NCI-H510A (cell line): ENCODE measurements around the gene LGALS7.
"Not testable (repeated sequence)": the region's sequence is repeated elsewhere in the genome, so short reads cannot be mapped to it uniquely, and the experiment has no call there.

Experiments
- DNase-seq: peaks from one replicate; lab custom pipeline; 2025; lab: John Stamatoyannopoulos, UW

LGALS7 gene

DNA sequence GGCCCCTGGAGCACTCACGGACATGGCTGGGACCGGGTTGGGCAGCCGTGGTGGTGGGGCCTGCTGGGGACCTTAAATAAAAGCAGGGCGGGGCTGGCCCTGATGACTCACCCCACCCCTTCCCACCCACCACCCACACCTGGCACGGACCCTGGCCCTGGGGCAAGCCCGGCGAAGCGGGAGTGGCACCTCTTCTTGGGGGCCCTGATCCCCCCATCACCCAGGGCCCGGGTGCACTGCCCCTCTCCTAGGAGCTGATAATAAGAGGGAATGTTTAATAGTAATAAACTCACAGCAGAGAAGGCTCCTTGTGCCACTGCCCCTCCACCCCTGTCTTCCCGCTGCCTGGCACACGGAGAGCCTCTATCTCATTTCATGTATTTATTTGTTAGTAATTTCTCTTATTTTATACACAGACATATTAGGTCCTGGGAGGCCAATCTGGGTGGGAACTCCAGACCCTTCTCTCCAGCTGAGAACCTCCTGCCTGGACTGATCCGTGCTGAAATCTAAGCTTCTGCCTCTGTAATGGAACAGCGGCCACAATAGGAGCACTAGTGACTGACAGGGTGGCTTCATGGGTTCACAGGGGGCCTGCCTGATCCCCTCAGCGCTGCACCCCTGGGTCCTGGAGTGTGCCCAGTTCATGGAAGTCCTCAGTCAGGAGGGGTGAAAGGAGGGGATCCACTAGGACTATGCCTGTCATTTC lies at the start of gene LGALS7:
TSS of gene LGALS7 (minus strand) at position 49 of the 709 bp plus-strand sequence. CDS start at position 24, 25 bp downstream.
- DNase-seq = no peak

DNA sequence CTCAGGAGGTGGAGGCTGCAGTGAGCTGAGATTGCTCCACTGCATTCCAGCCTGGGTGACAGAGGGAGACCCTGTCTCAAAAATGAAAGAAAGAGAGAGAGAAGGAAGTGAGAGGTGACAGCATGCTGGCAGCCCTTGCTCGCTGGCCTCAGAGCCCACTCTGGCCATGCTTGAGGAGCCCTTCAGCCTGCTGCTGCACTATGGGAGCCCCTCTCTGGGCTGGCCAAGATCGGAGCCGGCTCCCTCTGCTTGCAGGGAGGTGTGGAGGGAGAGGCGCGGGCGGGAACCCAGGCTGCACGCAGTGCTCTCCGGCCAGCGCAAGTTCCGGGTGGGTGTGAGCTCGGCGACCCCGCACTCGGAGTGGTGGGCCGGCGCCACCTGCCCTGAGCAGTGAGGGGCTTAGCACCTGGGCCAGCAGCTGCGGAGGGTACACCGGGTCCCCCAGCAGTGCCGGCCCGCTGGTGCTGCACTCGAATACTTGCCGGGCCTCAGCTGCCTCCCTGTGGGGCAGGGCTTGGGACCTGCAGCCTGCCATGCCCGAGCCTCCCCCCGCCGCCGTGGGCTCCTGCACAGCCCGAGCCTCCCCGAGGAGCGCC lies 48.0 kb upstream of the LGALS7 start:
- DNase-seq = not testable (repeated sequence)

DNA sequence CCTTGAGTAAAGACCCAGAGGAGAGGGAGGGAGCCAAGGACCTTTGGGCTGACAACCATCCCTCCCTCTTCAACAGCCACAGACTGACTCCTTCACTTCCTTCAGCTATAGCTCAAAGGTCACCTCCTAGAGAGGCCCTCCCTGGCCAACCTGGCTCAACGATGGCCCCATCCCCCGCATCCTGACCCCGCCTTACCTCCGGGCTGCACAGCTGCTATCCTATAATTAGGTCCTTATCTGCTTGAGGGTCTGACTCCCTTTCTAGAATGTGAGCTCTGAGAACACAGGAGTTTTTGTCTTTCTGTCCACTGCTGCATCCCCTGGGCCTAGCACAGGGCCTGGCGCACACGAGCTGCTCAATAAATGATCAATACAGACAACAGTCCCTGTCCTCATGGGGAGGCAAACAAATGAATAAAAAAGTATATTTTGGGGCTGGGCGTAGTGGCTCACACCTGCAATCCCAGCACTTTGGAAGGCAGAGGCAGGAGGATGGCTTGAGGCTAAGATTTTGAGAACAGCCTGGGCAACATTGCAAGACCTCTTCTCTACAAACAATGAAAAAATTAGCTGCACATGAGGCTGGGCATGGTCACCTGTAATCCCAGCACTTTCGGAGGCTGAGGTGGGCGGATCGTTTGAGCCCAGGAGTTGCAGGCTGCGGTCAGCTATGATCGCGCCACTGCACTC lies 46.1 kb upstream of the LGALS7 start:
- DNase-seq = no peak

DNA sequence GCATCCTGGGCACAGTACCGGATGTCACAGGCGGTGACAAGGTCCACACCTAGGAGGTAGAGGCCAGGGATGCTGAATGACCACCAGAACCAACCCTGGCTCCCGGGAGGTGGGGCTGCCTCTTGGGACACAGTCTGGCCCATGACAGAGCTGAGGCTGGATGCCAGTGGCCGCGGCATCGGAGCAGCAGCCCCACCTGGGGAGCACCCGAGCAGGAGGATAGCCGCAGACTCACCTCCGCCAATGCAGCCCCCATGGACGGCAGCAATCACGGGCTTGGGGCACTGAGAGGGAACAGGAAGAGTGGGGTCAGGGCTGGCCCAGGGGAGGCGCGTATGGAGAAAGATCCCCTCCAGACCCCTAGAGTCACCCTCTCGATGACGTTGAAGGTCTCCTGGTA lies 43.8 kb upstream of the LGALS7 start:
- no peak for DNase-seq

DNA sequence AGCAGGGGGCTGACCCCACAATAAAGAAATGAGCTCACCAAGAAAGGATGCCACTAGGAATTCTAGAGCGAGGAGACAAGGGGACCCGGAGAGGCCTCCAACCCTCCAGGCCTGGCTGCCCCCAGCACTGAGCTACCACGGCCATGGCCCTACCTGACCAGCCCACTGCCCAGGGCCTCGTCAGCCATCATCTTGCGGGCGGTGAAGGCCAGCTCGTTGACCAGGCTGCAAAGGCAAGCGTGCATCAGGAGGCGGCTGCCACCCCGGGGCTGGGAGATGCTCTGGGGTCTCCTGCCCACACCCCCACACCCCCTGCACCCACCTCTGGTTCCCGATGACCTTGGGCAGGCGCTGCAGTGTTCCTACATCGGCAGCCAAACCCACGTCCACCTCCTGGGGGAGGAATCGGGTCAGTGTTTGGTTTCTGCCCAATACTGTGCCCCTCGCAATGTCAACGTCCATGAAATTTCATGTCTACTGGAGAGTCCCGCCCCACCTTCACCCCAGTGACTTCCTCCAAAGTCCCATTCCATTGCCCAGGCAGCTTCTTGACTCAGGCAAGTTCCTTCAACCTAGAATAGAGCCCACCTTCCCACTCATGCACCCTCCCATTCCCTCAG lies 42.9 kb upstream of the LGALS7 start:
- DNase-seq = no peak

GRCh38 chr19:38815059-38816001 lies 42.0 kb upstream of the LGALS7 start:
- no peak for DNase-seq

GRCh38 chr19:38813932-38814331 lies 40.6 kb upstream of the LGALS7 start:
- DNase-seq = not testable (repeated sequence)

GRCh38 chr19:38813323-38813722 lies 40.0 kb upstream of the LGALS7 start:
- no peak for DNase-seq

DNA sequence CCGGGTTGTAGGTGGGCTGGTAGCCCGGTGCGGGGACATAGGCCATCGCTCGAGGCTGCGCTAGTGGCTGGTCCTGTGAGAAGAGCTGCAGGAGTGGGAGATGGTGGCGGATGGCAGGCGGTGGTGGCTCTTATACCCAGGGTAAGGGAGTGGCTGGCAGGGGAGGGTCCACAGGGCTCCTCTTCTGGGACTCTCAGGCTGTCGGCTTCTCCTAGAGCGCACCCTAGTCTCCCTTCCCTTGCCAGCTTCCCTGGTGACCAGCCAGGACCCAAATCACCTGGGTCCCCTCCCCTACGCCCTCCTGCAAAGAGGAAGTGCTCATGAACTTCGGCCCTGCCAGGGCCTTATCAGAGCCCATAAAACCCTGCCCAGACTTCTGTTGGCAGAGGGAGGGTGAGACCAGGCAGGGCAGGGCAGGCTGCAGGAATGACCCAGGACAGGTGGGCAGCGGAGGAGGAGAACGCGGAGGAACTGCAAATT lies 39.6 kb upstream of the LGALS7 start, which contains the start of gene LGALS4:
TSS of gene LGALS4 (minus strand) at position 105 of the 480 bp plus-strand sequence. CDS start at position 46, 59 bp downstream.
- no peak for DNase-seq

- DNase-seq = no peak
Measured at GRCh38 chr19:38812009-38812840, 38.9 kb upstream of the LGALS7 start.

- DNase-seq = no peak
Measured at GRCh38 chr19:38809592-38810252, 36.4 kb upstream of the LGALS7 start.

DNA sequence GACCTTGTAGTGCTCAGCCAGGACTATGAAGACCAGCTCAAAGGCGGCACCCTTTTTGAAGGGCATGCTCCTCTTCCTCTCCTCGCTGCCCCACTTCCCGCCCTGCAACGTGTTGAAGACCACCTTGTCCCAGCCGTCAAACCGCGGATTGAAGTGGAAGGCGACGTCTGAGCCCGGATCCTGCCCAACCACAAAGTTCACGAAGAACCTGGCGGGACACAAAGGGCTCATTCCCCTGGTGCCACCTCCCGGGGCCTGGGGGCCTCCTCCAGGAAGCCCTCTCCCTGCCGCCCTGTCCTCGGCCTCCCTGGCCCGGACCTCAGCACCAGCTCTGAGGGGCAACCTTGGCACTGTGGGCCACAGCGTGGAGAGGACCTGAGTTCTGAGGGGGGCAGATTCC lies 35.4 kb upstream of the LGALS7 start:
- no peak for DNase-seq

- not testable (repeated sequence) for DNase-seq
Measured at GRCh38 chr19:38807374-38808098, 34.2 kb upstream of the LGALS7 start.

- DNase-seq = no peak
Measured at GRCh38 chr19:38806371-38806770, 33.1 kb upstream of the LGALS7 start.

DNA sequence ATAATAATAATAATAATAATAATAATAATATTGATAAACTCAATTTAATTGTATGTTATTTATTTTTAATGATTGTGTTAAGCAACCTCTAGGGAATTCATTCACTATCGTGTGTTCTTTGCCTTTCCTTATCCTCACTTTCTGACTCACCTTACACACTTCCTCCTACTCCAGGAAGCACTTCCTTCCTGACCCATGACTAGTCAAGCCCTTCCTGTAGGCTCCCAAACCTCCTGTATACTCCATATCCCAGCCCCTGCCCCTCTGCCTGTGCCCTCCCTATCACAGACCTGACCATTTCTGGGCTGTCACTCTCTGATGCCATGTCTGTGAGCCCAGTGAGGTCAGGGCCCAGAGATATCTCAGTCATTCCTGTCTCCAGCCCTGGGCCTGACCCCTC lies 31.9 kb upstream of the LGALS7 start:
- no peak for DNase-seq

DNA sequence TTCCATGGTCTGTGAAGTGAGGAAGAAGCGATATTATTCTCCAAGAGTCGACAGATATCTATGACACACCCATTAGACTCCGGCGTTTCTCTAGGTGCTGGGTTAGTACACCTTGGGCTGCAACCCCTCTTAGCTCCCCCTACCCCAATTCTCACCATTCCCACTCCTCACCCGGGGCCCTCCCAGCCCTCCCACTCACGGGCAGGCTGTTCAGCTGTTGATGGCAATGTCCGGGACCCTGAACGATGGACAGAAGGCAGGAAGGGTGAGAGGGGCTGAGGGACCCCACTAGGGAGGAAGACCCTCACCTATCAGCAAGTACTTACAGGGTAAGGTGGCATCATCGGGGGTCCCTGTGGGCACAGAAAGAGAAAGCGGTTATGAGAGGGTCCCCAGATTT lies 30.2 kb upstream of the LGALS7 start:
- DNase-seq = no peak

GRCh38 chr19:38801359-38802095 lies 28.2 kb upstream of the LGALS7 start:
- DNase-seq = no peak

DNA sequence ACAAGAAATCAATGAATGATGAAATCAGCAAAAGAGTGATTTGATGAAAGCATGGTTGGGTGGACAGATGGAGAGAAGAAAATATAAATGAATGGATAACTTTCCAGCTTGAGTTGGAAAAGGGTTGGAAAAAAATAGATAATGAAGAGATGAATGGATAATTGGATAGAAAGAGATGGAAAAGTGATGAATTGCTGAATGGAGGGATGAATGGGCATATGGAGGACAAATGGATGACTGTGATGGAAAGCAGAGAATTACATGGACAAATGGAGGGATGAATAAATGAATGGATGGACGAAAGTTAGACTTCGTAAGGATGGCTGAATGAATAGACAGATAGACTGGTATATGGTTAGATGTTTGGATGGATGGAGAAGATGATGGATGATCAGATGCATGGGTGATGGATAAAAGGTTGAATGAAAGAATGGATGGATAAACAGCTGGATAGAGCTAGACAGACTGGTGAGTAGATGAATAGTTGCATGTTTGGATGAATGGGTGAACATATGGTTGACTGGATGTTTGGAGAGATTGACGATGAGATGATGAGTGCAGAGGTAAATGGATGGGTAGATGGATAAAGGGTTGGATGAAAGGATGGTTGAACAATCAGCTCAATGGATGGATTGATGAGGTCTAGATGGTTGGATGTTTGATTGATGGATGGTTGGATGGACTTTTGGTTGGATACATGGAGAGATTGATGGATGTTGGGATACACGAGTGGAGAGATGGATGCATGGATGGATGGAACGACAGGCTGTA lies 27.4 kb upstream of the LGALS7 start:
- no peak for DNase-seq
